GM21786 (cell line): ENCODE measurements around the gene HMGN4.
"Not testable (repeated sequence)": the region's sequence is repeated elsewhere in the genome, so short reads cannot be mapped to it uniquely, and the experiment has no call there.

ENCODE experiments used
- ATAC-seq: cut with Tn5 transposase; IDR thresholded peaks from one replicate; pipeline ENCODE4 v1.9.1; 2021; ENCODE audit not compliant: unreplicated experiment

The HMGN4 gene

DNA sequence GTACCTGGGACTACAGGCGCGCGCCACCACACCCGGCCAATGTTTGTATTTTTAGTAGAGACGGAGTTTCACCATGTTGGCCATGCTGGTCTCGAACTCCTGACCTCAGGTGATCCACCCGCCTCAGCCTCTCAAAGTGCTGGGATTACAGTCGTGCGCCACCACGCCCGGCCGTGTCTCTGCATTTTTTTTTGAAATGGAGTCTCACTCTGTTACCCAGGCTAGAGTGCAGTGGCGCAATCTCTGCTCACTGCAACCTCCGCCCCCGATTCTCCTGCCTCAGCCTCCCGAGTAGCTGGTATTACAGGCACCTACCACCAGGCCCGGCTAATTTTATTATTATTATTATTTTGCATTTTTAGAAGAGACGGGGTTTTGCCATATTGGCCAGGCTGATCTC is 9.2 kb downstream of the HMGN4 start:
- ATAC-seq, result not testable (repeated sequence)

DNA sequence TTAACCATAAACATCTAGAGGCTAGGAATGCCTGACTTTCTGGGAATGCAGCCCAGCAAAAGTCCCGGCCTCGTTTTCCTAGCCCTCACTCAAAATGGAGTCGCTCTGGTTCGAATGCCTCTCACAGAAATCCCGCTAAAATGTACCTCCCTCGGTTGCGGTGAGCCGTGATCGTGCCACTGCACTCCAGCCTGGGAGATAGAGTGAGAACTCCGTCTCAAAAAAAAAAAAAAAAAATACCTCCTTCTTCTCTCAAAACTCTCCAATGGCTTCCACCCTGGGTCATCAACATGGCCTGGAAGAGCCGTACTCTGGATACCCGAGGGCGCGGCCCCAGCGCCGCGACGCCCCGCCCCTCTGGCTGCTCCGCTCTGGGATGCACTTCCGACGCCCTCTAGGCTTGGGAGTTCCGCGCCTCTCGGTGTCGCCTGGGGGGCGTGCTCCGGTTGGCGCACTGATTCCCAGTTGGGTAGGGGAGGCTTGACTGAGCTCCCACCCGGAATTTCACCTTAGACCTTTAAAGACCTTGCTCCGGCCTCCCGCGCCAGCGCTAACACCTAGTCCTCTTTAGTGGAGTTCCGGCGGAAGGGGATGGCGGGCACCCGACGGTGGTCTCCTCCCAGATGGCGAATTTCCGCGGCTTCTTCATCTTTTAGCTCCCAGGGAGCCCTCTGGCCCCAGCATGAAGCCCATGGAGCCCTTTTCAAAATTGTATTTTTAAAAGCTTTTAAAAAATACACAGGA is 12.3 kb downstream of the HMGN4 start:
- no peak for ATAC-seq

DNA sequence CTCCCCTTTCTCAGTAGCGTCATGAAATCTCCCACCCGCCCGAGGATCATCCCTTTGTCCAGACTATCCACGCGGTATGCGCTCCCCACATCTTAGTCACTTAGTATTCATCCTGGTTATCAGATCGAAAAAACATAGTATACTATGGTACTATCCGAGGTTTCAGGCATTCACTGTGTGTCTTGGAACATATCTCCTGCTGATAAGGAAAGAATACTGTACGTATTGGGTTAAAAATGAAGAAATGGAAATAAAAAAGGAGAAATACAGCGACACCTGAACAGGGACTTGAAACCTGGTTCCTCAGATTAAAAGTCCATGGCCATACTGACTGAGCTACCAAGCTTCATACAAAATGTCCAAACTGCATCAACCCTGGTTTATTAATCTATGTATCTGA is 14.0 kb downstream of the HMGN4 start:
- ATAC-seq, result no peak

DNA sequence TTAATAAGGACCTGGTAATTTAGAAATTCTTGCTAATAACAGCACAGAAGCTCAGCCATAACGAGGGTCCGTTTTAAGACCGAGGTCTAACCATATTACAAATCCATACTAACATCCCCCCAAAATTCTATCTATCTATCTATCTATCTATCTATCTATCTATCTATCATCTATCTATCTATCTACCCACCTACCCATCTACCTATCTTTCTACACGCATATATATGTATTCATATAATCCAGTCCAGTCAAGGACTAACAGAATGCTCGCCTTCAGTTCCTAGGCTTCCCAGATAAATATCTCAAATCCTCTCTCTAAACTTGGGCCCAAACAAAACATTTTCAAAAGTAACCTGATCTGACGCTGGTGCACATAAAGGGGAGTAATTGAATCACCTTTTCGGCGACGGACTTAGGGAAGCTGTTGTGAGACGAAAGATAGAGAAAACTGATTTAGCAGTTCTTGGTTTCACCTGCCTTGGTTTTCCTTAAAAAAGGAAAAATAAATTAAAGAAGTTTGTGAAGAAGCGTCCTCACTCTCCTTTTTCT is 14.5 kb downstream of the HMGN4 start:
- no peak for ATAC-seq

DNA sequence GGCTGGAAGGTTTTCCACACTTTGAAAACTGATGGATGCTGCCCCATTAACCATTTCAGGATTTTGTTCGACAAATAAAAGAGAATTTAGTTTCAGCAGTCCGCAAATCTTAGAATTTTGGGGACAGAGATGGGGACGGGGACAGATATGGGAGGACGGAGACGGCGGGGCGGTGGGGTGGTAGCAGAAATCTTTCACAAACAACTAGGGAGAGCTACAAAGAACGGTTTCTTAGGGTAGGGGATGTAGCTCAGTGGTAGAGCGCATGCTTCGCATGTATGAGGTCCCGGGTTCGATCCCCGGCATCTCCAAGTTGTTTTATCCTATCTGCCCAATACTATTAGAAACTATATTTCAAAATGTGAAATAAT is 15.1 kb downstream of the HMGN4 start:
- peak; percentile 36 for ATAC-seq

DNA sequence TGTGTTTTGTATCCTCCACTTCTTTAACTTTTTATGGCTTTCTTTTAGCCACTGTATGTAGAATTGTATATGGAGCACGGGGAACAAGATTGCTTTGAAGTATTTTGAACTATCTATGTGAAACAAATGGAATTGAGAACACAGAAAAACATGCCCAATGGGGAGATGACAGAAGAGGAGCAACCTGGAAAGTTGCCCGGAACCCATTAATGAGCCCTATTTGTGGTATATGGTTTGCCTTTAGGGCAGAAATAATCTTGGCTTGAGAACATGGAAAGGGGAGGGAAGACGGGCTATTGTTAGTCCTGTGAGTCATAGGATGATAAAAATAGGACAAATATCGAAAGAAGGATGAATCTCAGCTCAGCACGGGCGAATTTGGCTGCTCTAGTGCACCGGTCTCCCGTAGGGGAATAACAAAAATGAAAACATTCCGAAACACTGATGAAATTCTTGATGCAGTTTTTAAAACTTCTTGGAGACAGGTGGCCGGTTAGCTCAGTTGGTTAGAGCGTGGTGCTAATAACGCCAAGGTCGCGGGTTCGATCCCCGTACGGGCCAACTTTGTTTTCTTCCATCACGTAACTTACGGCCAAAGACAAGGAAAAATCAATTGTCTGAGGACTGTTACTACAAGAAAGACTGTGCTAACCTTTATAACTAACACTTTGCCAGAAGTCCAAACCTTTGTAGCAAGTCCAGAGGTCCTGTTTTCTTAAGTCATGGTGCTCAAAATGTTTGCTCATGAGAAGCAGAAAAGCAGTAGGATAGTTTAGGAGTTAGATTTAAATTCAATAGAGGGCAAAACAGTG is 15.7 kb downstream of the HMGN4 start:
- ATAC-seq, result peak; percentile 30

DNA sequence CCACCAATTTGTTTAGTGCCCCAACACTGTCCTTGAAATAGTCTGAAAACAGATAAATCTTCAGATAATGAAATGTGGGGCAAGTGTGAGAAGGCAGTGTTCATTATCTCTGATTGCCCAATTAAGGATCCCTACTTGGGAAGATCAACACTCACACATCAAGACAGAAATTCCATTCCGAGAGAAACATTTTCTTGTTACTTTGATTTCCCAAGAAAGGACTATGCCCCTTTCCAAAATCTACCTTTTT is 16.2 kb downstream of the HMGN4 start:
- ATAC-seq, result peak; percentile 5

DNA sequence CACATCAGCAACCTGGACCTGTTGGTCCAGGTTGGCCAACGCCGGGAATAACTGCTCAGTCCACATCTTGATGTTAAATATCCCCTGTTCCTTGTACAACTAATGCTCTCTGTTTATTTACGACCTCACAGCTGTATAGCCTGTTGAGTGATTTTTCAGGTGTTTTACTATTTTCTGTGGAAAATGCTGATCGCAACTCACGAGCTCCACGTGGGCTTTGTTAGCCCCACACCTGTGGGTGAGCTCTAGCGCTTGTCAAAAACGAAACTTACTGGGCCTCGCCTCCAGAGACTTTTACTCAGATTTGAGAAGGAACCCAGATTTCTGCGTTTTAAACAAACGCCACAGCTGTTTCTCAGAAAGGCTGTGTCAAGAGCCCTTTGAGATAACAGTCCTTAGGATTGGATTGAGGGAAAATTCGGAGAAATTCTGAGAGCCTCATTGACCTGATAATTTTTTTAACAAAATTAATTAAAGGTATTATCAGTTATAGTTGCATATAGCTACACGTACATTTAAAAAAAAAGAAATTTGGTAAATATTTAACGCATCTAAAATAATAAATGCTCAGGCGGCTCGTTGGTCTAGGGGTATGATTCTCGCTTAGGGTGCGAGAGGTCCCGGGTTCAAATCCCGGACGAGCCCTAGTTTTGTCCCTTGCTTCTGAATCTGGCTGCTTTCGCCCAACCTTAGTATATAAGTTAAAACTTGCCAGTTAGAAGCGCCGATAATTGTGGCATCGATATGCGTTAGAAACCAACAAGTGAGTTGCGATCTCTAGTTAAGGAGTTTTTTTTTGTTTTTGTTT is 16.7 kb downstream of the HMGN4 start:
- ATAC-seq, result no peak

DNA sequence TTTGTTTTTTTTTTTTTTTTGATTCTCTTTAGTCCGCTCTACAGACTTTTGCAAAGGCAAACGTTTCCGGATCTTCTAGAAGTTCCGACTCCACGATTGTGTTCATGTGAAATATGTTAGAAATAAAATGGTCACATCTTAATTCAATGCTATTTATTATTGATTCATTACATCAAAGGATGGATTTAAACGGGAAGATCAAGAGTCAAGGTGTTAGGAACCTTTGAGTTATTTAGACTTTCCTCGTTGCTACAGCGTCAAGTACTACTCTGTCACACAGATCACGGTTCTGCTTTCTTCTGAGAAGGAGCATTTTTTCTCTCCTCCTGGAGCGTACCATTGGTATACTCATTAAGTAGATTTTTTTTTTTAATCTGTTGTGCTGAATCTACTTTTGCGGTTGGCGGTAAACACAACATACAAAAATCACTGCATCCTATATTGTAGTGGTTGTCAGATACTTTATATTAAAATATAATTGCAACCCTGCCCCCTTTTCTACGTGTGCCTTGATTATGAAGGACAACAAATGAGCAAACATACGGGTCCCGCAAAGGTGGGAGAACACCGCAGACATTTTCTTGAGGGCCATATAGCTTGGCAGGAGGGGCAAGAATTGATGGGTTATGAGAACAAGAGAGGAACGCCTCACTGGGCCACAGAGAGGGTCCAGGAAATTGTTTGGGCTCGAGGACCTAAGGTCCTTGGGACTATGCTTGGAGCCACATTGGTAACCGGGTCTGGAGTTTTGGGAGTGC is 17.5 kb downstream of the HMGN4 start:
- no peak for ATAC-seq

DNA sequence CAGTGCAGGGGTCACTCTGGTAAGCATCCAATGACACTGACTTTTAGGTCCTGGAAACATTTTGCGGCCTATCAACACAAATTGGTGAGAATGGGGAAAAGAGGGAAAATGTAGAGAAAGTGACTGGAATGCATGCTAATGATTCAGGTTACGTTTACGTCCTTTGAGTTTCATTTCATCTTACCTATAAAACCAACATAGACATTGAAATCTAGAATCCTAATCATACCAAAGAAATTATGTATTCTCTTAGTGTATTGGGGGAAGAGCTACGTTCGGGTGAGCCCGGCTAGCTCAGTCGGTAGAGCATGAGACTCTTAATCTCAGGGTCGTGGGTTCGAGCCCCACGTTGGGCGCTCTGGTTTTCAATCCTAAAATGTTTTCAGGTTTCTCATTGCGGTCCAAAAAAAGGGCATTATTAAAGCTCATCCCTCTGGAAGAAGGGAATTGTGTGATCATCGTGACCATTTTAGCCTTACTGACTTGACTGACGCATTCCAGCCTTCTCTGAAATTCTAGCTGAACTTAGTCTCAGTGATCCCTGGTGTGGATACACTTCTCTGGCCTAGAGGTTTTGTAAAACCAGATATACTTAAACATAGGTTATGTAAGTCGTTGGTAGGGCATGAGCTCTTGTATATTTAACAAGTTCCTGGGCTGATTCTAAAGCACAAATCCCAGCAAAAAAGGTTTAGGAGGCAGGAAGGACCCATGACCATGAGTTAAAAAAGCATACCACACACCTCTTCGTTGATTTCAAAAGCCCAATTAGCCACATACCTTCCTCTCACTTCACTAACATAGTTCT is 18.3 kb downstream of the HMGN4 start:
- no peak for ATAC-seq

DNA sequence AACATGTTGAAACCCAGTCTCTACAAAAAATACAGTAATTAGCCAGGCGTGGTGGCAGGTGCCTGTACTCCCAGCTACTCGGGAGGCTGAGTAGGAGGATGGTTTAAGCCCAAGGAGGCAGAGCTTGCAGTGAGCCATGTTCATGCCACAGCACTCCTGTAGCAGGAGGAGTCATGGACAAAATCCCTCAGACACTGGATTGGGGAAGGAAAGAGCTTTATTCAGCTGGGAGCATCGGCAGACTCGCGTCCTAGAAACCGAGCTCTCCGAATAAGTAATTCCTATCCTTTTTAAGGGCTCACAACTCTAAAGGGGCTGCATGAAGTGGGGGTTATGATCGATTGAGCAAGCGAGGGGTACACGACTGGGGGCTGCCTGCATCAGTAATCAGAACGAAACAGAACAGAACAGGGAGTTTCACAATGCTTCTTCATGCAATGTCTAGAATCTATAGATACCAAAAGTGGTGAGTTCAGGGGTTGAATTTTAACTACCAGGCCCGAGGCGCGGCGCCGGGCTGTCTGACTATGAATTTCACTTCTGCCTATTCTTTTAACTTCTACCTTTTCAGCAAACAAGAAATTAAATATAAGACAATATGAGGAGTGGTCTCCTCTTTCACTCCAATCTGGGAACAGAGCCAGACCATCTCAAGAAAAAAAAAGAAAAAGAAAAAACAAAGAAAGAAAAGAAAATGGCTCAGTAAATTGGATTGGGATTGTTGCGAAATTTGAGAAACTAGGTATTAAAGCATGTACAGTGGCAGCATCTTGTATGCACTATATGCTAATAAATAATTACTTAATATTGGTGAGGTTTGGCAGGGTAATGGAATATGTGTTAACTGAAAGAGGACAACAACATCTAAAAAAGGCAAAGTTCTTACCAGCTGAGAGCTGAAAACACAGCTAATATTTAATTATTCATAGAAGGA is 23.6 kb downstream of the HMGN4 start:
- ATAC-seq, result no peak

DNA sequence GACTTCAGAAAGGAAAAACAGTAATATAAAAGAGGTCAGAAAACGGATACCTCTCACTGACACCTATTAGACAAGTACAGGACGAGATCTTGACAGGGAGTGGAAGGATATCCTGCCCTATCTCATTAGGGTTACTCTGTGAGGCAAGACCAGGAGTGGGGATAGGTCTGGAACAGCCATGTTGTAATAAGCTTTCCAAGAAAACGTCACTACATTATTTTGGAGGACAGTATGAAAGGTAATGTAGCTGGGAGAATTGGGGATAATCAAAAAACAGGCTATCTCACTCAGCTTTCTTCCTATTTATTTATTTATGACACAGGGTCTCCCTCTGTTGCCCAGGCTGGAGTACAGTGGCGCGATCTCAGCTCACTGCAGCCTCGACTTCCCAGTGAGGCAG is 25.3 kb downstream of the HMGN4 start:
- ATAC-seq, result no peak

DNA sequence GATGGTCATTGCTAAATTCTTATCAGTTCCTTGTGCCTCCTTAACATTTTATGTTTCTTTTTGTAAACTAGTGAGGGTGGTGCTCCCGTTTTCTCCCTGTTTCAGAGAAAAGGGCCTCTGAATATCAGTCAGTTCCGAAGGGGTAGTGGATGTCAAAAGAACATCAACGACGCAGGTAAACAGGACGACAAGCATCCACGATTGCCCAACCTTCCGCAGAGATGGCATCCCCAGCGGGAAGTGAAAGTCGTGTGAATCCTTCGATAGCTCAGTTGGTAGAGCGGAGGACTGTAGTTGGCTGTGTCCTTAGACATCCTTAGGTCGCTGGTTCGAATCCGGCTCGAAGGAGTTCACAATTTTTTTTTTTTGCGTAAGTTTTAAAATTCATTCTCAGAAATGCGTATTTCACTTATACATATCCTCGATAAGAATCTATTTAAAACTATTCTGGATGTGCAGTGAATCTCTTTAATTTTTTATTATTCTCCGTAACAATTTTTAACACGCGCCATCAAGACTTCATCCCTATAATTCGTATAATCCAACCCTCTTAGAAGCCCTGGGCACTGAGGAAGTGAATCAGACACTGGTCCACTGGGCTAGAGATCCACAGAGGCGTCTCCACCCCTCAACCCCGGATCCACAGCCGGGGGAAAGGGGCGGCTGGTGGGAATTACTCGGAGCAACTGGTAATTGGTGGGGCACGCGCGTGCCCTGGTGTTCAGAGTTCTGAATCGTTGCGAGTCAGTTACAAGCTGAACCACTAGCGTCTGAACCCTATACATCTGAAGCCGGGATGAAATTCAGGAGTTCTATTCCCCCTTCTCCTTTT is 30.7 kb downstream of the HMGN4 start:
- peak; percentile 75 for ATAC-seq

DNA sequence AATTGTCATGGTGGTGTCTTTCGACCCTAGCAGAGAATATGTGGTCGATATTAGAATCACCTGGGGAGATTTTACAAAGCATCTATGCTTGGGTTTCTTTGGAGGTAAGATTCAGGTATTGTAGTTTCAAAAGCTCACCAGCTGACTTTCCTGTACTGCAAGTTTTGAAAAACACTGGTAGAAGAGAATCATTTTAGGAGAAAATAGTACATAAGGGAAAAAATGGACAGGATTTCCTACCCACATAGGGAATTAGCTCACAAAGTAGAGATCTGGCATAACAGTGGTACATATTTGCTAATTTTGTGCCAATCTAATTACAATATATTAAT is 31.2 kb downstream of the HMGN4 start:
- ATAC-seq, result no peak

DNA sequence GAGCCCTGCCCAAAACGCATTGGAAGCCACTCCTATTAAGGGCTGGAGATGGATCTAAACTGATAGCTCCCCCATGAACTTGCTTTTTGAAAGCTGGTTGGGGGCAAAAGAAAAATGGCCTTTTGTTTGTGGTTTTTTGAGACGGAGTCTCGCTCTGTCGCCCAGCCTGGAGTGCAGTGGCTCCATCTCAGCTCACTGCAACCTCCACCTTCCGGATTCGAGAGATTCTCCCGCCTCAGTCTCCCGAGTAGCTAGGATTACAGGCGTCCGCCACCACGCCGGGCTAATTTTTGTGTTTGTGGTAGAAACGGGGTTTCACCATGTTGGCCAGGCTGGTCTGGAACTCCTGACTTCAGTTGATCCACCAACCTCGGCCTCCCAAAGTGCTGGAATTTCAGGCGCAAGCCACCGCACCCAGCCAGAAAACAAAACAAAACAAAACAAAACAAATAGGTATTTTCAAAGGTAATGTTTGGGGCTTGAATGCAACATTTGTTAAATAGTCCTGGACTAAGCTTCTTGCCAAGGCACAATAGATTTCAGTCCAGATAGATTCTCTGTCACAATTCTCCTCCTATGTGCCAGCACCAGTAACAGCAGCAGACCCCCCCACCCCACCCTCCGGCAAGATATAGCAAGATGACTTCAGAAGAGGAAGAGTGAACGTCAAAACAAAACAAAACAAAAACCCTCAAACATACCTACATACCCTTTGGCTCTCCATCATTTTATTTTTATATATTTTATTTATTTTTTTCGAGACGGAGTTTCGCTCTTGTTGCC is 32.1 kb downstream of the HMGN4 start:
- no peak for ATAC-seq

DNA sequence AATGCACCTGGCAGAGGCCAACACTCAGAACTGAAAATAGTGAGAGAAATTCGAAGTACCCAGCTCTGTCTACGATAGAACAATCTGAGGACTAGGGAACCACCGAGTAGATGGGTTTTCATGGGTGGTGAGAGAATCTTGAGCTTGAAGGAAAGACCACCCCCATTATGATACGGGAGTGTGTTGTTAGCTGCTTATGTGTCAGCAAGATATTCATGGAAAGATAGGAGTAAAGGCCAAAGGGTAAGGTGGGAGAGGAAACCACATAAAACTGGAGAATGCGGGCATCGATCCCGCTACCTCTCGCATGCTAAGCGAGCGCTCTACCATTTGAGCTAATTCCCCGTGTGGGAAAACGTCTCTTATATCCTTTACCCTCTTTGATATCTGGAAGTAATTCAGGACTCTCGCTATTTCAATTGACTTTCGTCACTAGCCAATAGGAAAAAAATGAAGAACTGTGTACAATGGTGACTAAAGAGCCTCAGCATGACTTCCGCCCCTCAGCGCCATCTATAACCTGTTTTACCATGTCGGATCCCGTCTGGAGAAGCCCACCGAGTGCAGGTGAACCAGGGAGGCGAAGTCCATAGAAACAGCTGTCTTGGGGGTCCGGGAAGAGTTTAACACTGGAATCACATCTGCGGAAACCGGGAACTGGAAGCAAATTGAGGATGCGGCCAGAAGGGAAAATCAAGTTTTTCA is 33.6 kb downstream of the HMGN4 start:
- no peak for ATAC-seq

DNA sequence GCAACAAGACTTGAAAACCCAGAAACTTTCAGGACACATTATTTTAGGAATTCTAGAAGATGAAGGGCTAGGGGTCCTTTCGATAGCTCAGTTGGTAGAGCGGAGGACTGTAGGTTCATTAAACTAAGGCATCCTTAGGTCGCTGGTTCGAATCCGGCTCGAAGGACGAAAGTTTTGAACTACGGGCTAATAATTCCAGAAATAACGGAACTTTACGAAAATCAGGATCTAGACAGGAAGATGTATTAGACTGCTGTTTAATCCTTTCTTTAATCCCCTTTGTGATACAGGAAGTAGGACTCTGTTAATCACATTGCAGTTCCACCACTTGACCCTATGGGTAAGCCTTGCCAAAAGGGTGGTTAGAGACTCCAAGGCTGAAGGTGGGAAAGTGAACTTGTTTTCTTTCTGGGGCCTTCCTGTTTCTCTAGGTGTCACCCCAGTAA is 37.4 kb downstream of the HMGN4 start:
- ATAC-seq, result no peak
